Activated T-cell treated with anti-CD3 and anti-CD28 coated beads for 24 hours (primary cell): ENCODE results near the gene EVI5.
"Not testable (repeated sequence)": the region's sequence is repeated elsewhere in the genome, so short reads cannot be mapped to it uniquely, and the experiment has no call there.

ENCODE experiments used
- DNase-seq: peaks from one replicate; pipeline ENCODE4 v3.0.0-alpha.2; 2020; ENCODE audit warnings: low read depth

EVI5 gene

GRCh38 chr1:92747735-92748134, 37.2 kb downstream of the EVI5 start:
- DNase-seq: no peak

DNA sequence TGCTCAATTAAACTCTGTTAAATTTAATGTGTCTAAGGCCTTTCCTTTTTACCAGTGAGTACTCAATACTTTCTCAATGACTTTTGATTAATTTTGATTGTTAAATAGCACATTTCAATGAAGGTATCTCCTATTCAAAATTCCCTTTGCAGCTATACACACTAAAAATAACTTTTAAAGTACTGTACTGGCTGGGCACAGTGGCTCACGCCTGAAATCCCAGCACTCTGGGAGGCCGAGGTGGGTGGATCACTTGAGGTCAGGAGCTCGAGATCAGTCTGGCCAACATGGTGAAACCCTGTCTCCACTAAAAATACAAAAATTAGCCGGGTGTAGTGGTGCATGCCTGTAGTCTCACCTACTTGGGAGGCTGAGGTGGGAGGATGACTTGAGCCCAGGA, 38.7 kb downstream of the EVI5 start:
- not testable (repeated sequence) for DNase-seq

DNA sequence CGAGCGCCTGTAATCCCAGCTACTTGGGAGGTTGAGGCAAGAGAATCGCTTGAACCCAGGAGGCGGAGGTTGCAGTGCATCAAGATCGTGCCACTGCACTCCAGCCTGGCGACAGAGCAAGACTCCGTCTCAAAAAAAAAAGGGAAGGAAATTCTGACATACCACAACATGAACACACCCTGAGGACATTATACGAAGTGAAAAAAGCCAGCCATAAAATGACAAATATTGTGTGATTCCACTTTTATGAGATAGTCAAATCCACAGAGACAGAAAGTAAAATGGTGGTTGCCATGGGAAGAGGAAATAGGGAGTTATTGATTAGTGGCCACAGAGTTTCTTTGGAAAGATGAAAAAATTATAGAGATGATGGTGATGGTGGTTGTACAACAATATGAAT, 41.7 kb downstream of the EVI5 start:
- no peak for DNase-seq

GRCh38 chr1:92739669-92740524, 45.0 kb downstream of the EVI5 start:
- DNase-seq: no peak

GRCh38 chr1:92736395-92736794, 48.5 kb downstream of the EVI5 start:
- DNase-seq: no peak

DNA sequence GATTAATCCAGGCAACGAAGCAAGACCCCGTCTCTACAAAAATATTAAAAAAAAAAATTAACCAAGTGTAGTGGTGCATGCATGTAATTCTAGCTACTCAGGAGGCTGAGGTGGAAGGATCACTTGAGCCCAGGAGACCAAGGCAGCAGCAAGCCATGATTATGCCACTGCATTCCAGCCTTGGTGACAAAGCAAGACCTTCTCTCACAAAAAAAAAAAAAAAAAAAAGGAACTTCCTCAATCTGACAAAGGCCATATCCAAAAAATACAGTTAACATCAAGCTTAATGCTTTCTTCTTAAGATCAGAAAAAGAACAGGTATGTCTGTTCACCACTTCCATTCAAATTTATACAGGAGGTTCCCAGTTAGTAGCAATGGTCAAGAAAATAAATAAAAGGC, 54.4 kb downstream of the EVI5 start:
- no peak for DNase-seq

DNA sequence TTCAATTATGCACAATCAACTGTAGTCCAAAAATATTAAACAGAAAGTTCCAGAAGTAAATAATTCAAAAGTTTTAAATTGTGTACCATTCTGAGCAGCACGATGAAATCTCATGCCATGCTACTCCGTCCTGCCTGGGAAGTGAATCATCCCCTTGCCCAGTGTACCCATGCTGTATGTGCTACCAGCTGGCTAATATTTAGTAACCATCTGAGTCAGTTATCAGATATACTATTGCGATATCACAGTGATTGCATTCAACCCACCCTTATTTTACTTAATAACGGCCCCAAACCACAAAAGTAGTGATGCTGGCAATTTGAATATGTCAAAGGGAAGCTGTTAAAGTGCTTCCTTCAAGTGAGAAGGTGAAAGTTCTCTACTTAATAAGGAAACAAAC, 56.2 kb downstream of the EVI5 start:
- DNase-seq: no peak

GRCh38 chr1:92723713-92724112, 61.2 kb downstream of the EVI5 start:
- DNase-seq: not testable (repeated sequence)

- no peak for DNase-seq
Measured at GRCh38 chr1:92721886-92722285, 63.0 kb downstream of the EVI5 start.

DNA sequence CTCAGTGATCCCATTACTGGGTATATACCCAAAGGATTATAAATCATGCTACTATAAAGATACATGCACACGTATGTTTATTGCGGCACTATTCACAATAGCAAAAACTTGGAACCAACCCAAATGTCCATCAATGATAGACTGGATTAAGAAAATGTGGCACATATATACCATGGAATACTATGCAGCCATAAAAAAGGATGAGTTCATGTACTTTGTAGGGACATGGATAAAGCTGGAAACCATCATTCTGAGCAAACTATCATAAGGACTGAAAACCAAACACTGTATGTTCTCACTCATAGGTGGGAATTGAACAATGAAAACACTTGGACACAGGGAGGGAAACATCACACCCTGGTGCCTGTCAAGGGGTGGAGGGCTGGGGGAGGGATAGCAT, 63.8 kb downstream of the EVI5 start:
- DNase-seq: not testable (repeated sequence)

GRCh38 chr1:92715476-92715951, 69.4 kb downstream of the EVI5 start:
- DNase-seq: not testable (repeated sequence)

- no peak for DNase-seq
Measured at GRCh38 chr1:92713939-92714338, 71.0 kb downstream of the EVI5 start.

DNA sequence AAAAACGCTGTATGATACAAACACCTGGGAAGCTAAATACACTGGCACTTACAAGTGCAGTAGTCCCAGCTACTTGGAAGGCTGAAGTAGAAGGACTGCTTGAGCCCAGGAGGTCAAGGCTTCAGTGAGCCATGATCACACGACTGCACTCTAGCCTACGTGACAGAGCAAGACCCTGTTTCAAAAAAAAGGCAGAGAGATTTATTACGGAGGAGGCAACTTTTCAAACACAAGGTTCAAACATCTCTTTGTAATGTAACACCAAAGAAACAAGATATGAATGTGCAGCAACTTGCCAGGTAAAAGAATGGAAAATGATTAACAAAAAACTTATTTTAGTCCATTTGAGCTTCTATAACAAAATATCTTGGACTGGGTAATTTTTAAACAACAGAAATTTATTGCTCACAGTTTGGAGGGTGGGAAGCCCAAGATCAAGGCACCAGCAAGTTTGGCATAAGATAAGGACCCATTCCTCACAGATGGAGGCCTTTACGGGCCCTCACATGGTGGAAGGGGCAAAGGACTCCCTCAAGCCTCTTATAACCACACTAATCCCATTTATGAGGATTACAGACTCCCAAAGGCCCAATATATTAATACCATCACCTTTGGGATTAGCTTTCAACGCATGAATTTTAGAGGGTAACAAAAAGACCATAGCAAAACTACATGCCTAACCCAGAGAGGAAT, 73.3 kb downstream of the EVI5 start:
- no peak for DNase-seq

DNA sequence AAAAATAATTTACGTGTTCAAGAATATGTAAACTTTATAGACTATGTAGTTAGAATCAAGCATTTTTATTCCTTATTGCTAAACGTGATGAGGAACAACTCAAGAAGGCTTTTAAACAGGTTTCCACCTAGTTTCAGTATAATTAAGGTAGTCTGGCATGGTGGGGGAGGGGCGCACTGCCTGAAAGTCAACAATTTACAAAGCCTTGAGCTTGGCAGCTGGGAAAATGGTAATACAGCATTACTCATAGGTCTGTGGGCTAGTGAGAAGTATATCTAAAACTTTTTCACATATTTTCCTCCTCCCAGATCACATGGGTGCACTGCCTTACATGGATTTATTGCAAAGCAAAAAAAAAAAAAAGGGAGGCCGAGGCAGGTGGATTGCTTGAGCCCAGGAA, 75.2 kb downstream of the EVI5 start:
- DNase-seq: no peak

DNA sequence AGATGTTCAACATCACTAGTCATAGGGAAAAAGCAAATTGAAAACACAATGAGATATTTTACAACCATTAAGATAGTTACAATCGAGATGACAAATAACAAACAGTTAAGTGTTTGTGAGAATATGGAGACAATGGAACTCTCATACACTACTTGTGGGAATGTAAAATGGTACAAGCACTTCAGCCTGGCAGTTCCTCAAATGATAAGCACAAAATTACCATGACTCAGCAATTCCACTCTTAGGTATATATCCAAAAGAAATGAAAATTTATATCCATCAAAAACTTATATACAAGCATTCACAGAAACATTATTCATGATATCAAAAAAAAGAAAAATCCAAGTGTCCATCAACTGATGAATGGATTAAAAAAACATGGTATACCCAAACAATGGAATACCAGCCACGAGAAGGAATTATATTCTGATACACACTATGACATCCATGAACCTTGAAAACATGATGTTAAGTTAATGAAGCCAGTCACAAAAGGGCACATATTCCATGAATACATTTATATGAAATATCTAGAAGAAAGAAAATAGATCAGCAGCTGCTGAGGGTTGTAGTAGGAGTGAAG, 76.4 kb downstream of the EVI5 start:
- DNase-seq: no peak

DNA sequence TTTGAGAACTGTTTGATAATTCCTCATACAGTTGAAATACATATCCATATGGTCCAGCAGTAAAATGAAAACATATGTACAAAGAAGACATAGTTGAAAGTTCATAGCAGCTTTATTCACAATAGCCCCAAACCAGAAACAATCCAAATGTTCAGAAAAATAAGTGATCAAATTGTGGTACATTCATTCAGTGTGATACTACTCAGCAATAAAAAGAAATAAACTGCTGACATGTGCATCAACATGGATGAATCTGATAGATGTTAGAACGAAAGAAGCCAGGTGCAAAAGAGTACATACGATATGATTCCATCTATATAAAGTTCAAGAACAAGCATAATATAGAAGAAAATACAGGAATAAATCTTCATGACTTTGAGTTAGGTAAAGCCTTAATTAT, 77.2 kb downstream of the EVI5 start:
- DNase-seq: no peak

GRCh38 chr1:92707292-92707691, 77.6 kb downstream of the EVI5 start:
- no peak for DNase-seq

- no peak for DNase-seq
Measured at GRCh38 chr1:92705446-92705845, 79.5 kb downstream of the EVI5 start.

DNA sequence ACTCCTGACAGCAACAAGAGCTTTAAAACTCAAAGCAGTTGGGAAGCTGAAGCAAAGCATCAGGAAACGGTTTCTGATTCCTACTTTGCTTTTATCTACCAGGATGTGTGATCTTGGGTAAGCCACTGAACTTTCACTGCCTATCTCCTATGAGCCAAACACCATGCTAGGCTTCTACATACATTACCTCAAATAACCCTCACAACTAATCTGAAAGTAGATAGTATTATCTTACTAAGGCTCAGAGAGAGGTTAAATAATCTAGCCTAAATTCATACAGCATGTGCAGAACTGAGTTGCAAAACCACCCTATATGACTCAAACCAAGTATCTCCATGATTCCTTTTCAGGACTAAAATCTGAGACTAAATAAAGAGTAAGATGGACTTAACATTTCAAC, 83.8 kb downstream of the EVI5 start:
- DNase-seq: no peak

- no peak for DNase-seq
Measured at GRCh38 chr1:92698932-92699331, 86.0 kb downstream of the EVI5 start.

DNA sequence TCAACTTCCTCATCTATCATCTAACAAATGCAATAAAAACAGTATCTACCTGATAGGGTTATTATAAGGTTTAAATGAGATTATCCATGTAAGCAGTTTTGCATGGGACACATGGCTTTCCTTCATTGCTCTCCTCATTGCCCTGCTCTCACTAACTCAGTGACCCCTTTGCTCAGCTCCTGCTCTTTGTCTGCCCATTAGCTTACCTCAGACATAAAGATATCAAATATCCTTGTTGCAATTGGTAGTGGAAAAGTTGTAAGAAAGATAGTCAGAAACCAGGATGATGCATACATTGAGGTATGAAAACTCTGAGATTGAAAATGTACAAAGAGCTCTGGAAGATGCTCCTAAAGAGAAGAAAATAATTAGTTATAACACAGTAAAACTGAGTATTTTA, 89.8 kb downstream of the EVI5 start:
- DNase-seq: no peak

DNA sequence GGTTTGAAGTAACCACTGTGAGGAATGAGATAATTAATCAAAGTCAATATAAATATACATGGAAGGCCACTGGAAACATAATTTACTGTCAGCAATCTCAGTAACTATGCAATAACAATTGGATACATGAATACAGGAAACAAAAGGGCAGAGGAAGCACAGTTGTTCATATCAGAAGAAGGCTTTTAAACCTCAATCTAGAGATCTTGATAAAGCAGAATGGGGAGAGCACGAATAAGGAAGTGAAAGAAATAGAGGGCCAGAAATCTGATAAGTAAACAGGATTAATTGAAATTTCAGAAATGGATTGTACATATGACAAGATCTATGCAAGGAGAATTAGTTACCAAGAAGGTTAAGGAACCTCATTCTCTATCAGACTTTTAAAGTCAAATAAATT, 93.0 kb downstream of the EVI5 start:
- DNase-seq: no peak
